WTC11 (cell line): Measurements from ENCODE around the gene PGAP3. TPM values are rescaled to one million over a fixed set of nuclear protein-coding genes. Genes with fewer than 3 reads are reported as not detected.

Source experiments
- ATAC-seq: fragments of 200-7000 bp; cut with Tn5 transposase; 2 replicates; pipeline ENCODE4 v1.10.0; 2021; ENCODE audit warnings: mild to moderate bottlenecking, moderate library complexity
- CTCF ChIA-PET: fragments of 300-600 bp; sonication (Branson Sonifier 250); formaldehyde crosslinking; loops from one replicate; lab custom pipeline; 2021; ENCODE audit warnings: antibody characterized with exemption; lab: Charles Lee
- POLR2A ChIA-PET: fragments of 350-600 bp; sonication (Branson Sonifier 250); formaldehyde crosslinking; loops from one replicate; lab custom pipeline; 2021; ENCODE audit warnings: antibody characterized with exemption; lab: Charles Lee
- DNase-seq: peaks from one replicate; pipeline ENCODE4 v3.0.0; 2021; ENCODE audit warnings: low spot score
- H3K27ac Mint-ChIP-seq: 2 replicates; pipeline ENCODE4 v1.8.0; 2021; ENCODE audit warnings: mixed read lengths
- H3K27me3 Mint-ChIP-seq: 2 replicates; pipeline ENCODE4 v1.8.0; 2021; ENCODE audit warnings: low read depth, mild to moderate bottlenecking, moderate library complexity, mixed read lengths
- H3K36me3 Mint-ChIP-seq: 2 replicates; pipeline ENCODE4 v1.8.0; 2021; ENCODE audit warnings: mixed read lengths
- H3K4me1 Mint-ChIP-seq: 2 replicates; pipeline ENCODE4 v1.8.0; 2022; ENCODE audit warnings: mixed read lengths
- H3K4me3 Mint-ChIP-seq: 2 replicates; pipeline ENCODE4 v1.8.0; 2021; ENCODE audit warnings: mild to moderate bottlenecking, moderate library complexity, mixed read lengths
- H3K9me3 Mint-ChIP-seq: 2 replicates; pipeline ENCODE4 v1.8.0; 2021; ENCODE audit warnings: mixed read lengths
- ERG ChIP-seq: fragments of 250-450 bp; sonication (Bioruptor Pico); IDR thresholded peaks from 2 replicates; pipeline ENCODE4 v1.8.0; 2021; ENCODE audit warnings: mild to moderate bottlenecking
- GABPB1 ChIP-seq: sonication (generic); formaldehyde crosslinking; IDR thresholded peaks from 2 replicates; pipeline ENCODE4 v1.8.1; 2023; ENCODE audit warnings: mild to moderate bottlenecking, missing genetic modification reagents
- GRHL2 ChIP-seq: fragments of 250-450 bp; sonication (Bioruptor Pico); IDR thresholded peaks from 2 replicates; pipeline ENCODE4 v1.8.0; 2022; ENCODE audit warnings: mild to moderate bottlenecking, moderate library complexity; ENCODE audit not compliant: insufficient replicate concordance, severe bottlenecking
- HMGA2 ChIP-seq: fragments of 250-450 bp; sonication (Bioruptor Pico); IDR thresholded peaks from 2 replicates; pipeline ENCODE4 v1.4.0; 2021; ENCODE audit warnings: mild to moderate bottlenecking, moderate library complexity
- JUN ChIP-seq: sonication (generic); formaldehyde crosslinking; IDR thresholded peaks from 2 replicates; pipeline ENCODE4 v1.8.0; 2023; ENCODE audit warnings: mild to moderate bottlenecking, missing genetic modification reagents
- MAX ChIP-seq: sonication (generic); formaldehyde crosslinking; IDR thresholded peaks from 2 replicates; pipeline ENCODE4 v1.8.0; 2022; ENCODE audit warnings: mild to moderate bottlenecking, missing genetic modification reagents
- NFATC4 ChIP-seq: fragments of 250-450 bp; sonication (Bioruptor Pico); IDR thresholded peaks from 2 replicates; pipeline ENCODE4 v1.9.0; 2021; ENCODE audit warnings: mild to moderate bottlenecking
- PREB ChIP-seq: sonication (generic); formaldehyde crosslinking; IDR thresholded peaks from 2 replicates; pipeline ENCODE4 v1.8.1; 2022; ENCODE audit warnings: mild to moderate bottlenecking, missing genetic modification reagents, moderate library complexity, borderline replicate concordance
- SOX15 ChIP-seq: fragments of 250-450 bp; sonication (Bioruptor Pico); IDR thresholded peaks from 2 replicates; pipeline ENCODE4 v1.9.0; 2021; ENCODE audit warnings: mild to moderate bottlenecking
- STAT6 ChIP-seq: sonication (generic); formaldehyde crosslinking; conservative IDR thresholded peaks from 2 replicates; pipeline ENCODE4 v1.8.1; 2023; ENCODE audit warnings: mild to moderate bottlenecking, low read depth, missing genetic modification reagents, moderate library complexity
- TEAD1 ChIP-seq: sonication (generic); formaldehyde crosslinking; IDR thresholded peaks from 2 replicates; pipeline ENCODE4 v1.8.0; 2022; ENCODE audit warnings: mild to moderate bottlenecking, missing genetic modification reagents
- ZNF138 ChIP-seq: sonication (generic); formaldehyde crosslinking; conservative IDR thresholded peaks from 2 replicates; pipeline ENCODE4 v1.8.1; 2022; ENCODE audit warnings: mild to moderate bottlenecking, moderate library complexity, missing genetic modification reagents
- ZNF281 ChIP-seq: sonication (generic); formaldehyde crosslinking; IDR thresholded peaks from 2 replicates; pipeline ENCODE4 v1.8.0; 2023; ENCODE audit warnings: mild to moderate bottlenecking, missing genetic modification reagents
- total RNA-seq: library from RNA; stranded (reverse); gene quantifications from 3 replicates; pipeline ENCODE4 v1.2.3, GENCODE V29; 2021
- TF ChIP-seq, protein P1 (sequence below): sonication (generic); formaldehyde crosslinking; IDR thresholded peaks from 2 replicates; pipeline ENCODE4 v1.8.1; 2022; ENCODE audit warnings: low read depth, mild to moderate bottlenecking, moderate library complexity, missing genetic modification reagents, borderline replicate concordance
- TF ChIP-seq, protein P2 (sequence below): sonication (generic); formaldehyde crosslinking; IDR thresholded peaks from 2 replicates; pipeline ENCODE4 v1.8.1; 2022; ENCODE audit warnings: low read depth, missing genetic modification reagents, borderline replicate concordance
- TF ChIP-seq, protein P3 (sequence below): sonication (generic); formaldehyde crosslinking; IDR thresholded peaks from 2 replicates; pipeline ENCODE4 v1.8.0; 2023; ENCODE audit warnings: missing genetic modification reagents, mild to moderate bottlenecking, borderline replicate concordance

PGAP3 gene
- total RNA-seq, 1 experiment from 2014 or later, result 24.9 TPM

DNA sequence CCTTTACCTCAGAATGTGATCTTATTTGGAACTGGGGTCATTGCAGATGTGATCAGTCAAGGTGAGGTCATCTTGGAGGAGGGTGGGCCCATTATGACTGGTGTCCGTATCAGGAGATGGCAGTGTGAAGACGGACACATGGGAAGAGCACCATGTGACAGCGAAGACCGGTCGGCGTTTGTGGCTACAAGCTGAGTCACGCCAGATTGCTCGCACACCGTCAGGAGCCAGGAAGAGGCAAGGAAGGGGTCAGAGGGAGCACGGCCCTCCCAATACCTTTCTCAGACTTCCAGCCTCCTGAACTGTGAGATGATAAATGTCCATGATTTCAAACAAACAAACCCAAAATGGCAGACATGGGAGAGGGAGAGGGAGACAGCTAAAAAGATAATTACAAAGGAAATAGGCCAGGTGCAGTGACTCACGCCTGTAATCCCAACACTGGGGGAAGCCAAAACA, 37.7 kb downstream of the PGAP3 start:
- H3K27me3 Mint-ChIP-seq, result no peaks in the 10 kb centered on the region; the same call in 1 of the 2 replicates
- POLR2A ChIA-PET, result interaction anchor here (0.6 kb wide), 1 partner anchor 8 kb away, joined by 3 read pairs; no protein-coding TSS in a partner anchor

More for the DNA sequence above, 37.7 kb downstream of the PGAP3 start:
- DNase-seq (no peak), ATAC-seq (no peak)
- CTCF ChIA-PET, result interaction anchor here (1.0 to 18.1 kb wide), 3 partner anchors 19 to 55 kb away, joined by 3 to 851 read pairs (median 272); partner anchors contain the start of genes PNMT, PPP1R1B, STARD3 and TCAP
- no peak overlapping the region for H3K4me3 Mint-ChIP-seq
- peaks cover 46% of the 10 kb centered on the region for H3K4me1 Mint-ChIP-seq
- H3K9me3 Mint-ChIP-seq, result no peaks in the 10 kb centered on the region
- H3K36me3 Mint-ChIP-seq, result no peaks in the 10 kb centered on the region; the same call in 1 of the 2 replicates
- TF ChIP-seq GABPB1 (CRISPR knock-in tag), result no peak
- TF ChIP-seq, protein P1, sequence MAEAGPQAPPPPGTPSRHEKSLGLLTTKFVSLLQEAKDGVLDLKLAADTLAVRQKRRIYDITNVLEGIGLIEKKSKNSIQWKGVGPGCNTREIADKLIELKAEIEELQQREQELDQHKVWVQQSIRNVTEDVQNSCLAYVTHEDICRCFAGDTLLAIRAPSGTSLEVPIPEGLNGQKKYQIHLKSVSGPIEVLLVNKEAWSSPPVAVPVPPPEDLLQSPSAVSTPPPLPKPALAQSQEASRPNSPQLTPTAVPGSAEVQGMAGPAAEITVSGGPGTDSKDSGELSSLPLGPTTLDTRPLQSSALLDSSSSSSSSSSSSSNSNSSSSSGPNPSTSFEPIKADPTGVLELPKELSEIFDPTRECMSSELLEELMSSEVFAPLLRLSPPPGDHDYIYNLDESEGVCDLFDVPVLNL (CRISPR knock-in tag), result no peak
- TF ChIP-seq, protein P2, sequence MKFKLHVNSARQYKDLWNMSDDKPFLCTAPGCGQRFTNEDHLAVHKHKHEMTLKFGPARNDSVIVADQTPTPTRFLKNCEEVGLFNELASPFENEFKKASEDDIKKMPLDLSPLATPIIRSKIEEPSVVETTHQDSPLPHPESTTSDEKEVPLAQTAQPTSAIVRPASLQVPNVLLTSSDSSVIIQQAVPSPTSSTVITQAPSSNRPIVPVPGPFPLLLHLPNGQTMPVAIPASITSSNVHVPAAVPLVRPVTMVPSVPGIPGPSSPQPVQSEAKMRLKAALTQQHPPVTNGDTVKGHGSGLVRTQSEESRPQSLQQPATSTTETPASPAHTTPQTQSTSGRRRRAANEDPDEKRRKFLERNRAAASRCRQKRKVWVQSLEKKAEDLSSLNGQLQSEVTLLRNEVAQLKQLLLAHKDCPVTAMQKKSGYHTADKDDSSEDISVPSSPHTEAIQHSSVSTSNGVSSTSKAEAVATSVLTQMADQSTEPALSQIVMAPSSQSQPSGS (CRISPR knock-in tag), result no peak
- no peak for TF ChIP-seq ZNF138 (CRISPR knock-in tag)
- no peak for TF ChIP-seq HMGA2 (CRISPR knock-in tag)
- TF ChIP-seq TEAD1 (CRISPR knock-in tag), result no peak
- TF ChIP-seq GRHL2 (CRISPR knock-in tag), result no peak
- no peak for TF ChIP-seq ERG (CRISPR knock-in tag)
- TF ChIP-seq ZNF281 (CRISPR knock-in tag), result no peak
- no peak for TF ChIP-seq JUN (CRISPR knock-in tag)
- TF ChIP-seq STAT6, result no peak
- TF ChIP-seq MAX, result no peak
- no peak for TF ChIP-seq NFATC4
- no peak for TF ChIP-seq SOX15 (CRISPR knock-in tag)
- no peak for TF ChIP-seq PREB (CRISPR knock-in tag)
- TF ChIP-seq, protein P3, sequence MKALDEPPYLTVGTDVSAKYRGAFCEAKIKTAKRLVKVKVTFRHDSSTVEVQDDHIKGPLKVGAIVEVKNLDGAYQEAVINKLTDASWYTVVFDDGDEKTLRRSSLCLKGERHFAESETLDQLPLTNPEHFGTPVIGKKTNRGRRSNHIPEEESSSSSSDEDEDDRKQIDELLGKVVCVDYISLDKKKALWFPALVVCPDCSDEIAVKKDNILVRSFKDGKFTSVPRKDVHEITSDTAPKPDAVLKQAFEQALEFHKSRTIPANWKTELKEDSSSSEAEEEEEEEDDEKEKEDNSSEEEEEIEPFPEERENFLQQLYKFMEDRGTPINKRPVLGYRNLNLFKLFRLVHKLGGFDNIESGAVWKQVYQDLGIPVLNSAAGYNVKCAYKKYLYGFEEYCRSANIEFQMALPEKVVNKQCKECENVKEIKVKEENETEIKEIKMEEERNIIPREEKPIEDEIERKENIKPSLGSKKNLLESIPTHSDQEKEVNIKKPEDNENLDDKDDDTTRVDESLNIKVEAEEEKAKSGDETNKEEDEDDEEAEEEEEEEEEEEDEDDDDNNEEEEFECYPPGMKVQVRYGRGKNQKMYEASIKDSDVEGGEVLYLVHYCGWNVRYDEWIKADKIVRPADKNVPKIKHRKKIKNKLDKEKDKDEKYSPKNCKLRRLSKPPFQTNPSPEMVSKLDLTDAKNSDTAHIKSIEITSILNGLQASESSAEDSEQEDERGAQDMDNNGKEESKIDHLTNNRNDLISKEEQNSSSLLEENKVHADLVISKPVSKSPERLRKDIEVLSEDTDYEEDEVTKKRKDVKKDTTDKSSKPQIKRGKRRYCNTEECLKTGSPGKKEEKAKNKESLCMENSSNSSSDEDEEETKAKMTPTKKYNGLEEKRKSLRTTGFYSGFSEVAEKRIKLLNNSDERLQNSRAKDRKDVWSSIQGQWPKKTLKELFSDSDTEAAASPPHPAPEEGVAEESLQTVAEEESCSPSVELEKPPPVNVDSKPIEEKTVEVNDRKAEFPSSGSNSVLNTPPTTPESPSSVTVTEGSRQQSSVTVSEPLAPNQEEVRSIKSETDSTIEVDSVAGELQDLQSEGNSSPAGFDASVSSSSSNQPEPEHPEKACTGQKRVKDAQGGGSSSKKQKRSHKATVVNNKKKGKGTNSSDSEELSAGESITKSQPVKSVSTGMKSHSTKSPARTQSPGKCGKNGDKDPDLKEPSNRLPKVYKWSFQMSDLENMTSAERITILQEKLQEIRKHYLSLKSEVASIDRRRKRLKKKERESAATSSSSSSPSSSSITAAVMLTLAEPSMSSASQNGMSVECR, result no peak
- no peak overlapping the region for H3K27ac Mint-ChIP-seq
